GM19372 (cell line): Measurements from ENCODE around the gene PLN.
A peak's percentile ranks its signal among the peaks of the same experiment; 100 is the strongest.

Experiments used
- ATAC-seq: cut with Tn5 transposase; IDR thresholded peaks from one replicate; pipeline ENCODE4 v1.9.1; 2021; ENCODE audit warnings: mild to moderate bottlenecking, low read depth, moderate library complexity; ENCODE audit not compliant: unreplicated experiment

The PLN gene

GRCh38 chr6:118574051-118574865 lies 26.2 kb downstream of the PLN start:
- ATAC-seq = no peak

- no peak for ATAC-seq
These were observed 29.9 kb downstream of the PLN start for GRCh38 chr6:118577972-118578371.

GRCh38 chr6:118578617-118579016 lies 30.5 kb downstream of the PLN start:
- ATAC-seq = no peak

GRCh38 chr6:118579786-118580185 lies 31.7 kb downstream of the PLN start:
- no peak for ATAC-seq

- peak; percentile 65 for ATAC-seq
These were observed 32.7 kb downstream of the PLN start for GRCh38 chr6:118580585-118581419.

GRCh38 chr6:118581489-118581959 lies 33.4 kb downstream of the PLN start:
- no peak for ATAC-seq

GRCh38 chr6:118584911-118585310 lies 36.8 kb downstream of the PLN start:
- ATAC-seq = no peak

- ATAC-seq = no peak
These were observed 38.8 kb downstream of the PLN start for GRCh38 chr6:118586746-118587485.

GRCh38 chr6:118588626-118589025 lies 40.5 kb downstream of the PLN start:
- no peak for ATAC-seq

GRCh38 chr6:118589186-118589585 lies 41.1 kb downstream of the PLN start:
- no peak for ATAC-seq

GRCh38 chr6:118589649-118590365 lies 41.7 kb downstream of the PLN start:
- ATAC-seq = no peak

GRCh38 chr6:118591897-118592296 lies 43.8 kb downstream of the PLN start:
- no peak for ATAC-seq

- ATAC-seq = no peak
These were observed 46.8 kb downstream of the PLN start for GRCh38 chr6:118594877-118595276.

GRCh38 chr6:118596774-118597320 lies 48.8 kb downstream of the PLN start:
- no peak for ATAC-seq

GRCh38 chr6:118597636-118598035 lies 49.5 kb downstream of the PLN start:
- ATAC-seq = no peak

- no peak for ATAC-seq
These were observed 50.2 kb downstream of the PLN start for GRCh38 chr6:118598324-118598723.

- ATAC-seq = no peak
These were observed 54.2 kb downstream of the PLN start for GRCh38 chr6:118602300-118602699.

- no peak for ATAC-seq
These were observed 55.3 kb downstream of the PLN start for GRCh38 chr6:118603372-118603771.

- no peak for ATAC-seq
These were observed 58.2 kb downstream of the PLN start for GRCh38 chr6:118606268-118606667.

- no peak for ATAC-seq
These were observed 58.8 kb downstream of the PLN start for GRCh38 chr6:118606858-118607257.
